ENCODE measurements around the gene TTC7B.

Gene TTC7B

DNA sequence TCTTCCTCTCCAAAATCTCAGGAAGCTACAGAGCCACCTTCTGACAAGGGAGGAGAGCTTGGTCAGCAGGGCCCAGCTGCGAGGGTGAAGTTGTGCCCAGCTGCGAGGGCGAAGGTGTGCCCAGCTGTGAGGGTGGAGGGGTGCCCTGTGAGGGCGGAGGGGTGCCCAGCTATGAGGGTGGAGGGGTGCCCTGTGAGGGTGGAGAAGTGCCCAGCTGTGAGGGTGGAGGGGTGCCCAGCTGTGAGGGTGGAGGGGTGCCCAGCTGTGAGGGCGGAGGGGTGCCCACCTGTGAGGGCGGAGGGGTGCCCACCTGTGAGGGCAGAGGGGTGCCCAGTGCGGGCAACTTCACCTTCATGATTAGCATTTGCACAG lies 20.4 kb upstream of the TTC7B start:
- H3K36me3 Mint-ChIP-seq (ENCODE audit: low read depth), result no peaks in the 10 kb centered on the region
- TF ChIP-seq, protein P1, sequence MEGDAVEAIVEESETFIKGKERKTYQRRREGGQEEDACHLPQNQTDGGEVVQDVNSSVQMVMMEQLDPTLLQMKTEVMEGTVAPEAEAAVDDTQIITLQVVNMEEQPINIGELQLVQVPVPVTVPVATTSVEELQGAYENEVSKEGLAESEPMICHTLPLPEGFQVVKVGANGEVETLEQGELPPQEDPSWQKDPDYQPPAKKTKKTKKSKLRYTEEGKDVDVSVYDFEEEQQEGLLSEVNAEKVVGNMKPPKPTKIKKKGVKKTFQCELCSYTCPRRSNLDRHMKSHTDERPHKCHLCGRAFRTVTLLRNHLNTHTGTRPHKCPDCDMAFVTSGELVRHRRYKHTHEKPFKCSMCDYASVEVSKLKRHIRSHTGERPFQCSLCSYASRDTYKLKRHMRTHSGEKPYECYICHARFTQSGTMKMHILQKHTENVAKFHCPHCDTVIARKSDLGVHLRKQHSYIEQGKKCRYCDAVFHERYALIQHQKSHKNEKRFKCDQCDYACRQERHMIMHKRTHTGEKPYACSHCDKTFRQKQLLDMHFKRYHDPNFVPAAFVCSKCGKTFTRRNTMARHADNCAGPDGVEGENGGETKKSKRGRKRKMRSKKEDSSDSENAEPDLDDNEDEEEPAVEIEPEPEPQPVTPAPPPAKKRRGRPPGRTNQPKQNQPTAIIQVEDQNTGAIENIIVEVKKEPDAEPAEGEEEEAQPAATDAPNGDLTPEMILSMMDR (IDR thresholded peaks at IDR 0.05; ENCODE audit: unreplicated experiment in 3 of 3), result no peak
- H3K4me3 Mint-ChIP-seq, result no peak overlapping the region
- H3K4me1 Mint-ChIP-seq, result peaks cover 7% of the 10 kb centered on the region
- H3K9me3 Mint-ChIP-seq, result no peaks in the 10 kb centered on the region
- no peak overlapping the region for H3K27ac Mint-ChIP-seq
- peaks cover 8% of the 10 kb centered on the region for H3K27me3 Mint-ChIP-seq (ENCODE audit: low read depth)

GRCh38 chr14:90831821-90832220 lies 15.6 kb upstream of the TTC7B start:
- H3K27me3 Mint-ChIP-seq (ENCODE audit: low read depth), result peaks cover 28% of the 10 kb centered on the region
- TF ChIP-seq, protein P1 (IDR thresholded peaks at IDR 0.05; ENCODE audit: unreplicated experiment in 3 of 3), result no peak
- no peaks in the 10 kb centered on the region for H3K4me1 Mint-ChIP-seq
- no peaks in the 10 kb centered on the region for H3K36me3 Mint-ChIP-seq (ENCODE audit: low read depth)
- no peak overlapping the region for H3K4me3 Mint-ChIP-seq
- H3K9me3 Mint-ChIP-seq, result no peaks in the 10 kb centered on the region
- no peak overlapping the region for H3K27ac Mint-ChIP-seq

DNA sequence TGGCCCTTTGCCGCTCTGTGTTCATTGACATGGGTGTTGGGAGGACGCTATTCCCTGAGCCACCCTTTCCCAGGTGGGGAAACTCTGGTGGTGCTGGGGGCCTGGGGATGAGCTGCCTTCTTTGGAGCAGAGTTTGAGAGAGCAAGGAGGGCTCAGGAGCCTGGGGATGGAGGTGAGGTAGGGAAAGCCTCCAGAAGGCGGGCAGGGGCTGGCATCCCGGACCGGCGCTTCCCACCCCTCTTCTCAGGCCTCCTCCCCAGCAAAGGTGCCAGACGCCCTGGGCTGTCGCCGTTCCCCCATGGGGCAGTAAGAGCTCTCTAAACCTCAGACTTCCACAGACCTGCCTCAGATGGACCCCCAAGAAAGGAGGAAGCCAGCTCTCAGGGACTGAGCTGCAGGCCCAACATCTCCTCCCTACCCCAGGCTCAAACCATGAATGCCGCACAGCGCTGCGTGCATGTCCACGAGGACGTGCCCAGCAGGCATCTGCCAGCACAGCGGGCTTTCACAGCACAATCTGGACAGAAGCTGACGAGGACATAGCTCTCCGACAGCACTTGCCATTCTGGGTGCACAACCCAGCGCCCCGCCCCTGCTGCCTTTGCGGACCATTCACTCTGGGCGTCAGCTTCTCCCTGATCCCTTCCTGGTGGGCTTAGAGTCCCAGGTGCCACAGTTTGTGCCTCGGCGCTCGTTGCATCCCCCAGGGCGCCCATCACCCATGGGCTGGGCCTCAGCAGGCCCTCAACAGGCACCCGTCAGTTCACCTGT lies 14.9 kb upstream of the TTC7B start:
- Mint-ChIP-seq H3K4me3 (no peak overlapping the region), H3K27ac (no peak overlapping the region), H3K4me1 (no peaks in the 10 kb centered on the region), H3K36me3 (ENCODE audit: low read depth) (no peaks in the 10 kb centered on the region), H3K27me3 (ENCODE audit: low read depth) (peaks cover 28% of the 10 kb centered on the region), H3K9me3 (no peaks in the 10 kb centered on the region)
- TF ChIP-seq, protein P1 (IDR thresholded peaks at IDR 0.05; ENCODE audit: unreplicated experiment in 3 of 3), result no peak

DNA sequence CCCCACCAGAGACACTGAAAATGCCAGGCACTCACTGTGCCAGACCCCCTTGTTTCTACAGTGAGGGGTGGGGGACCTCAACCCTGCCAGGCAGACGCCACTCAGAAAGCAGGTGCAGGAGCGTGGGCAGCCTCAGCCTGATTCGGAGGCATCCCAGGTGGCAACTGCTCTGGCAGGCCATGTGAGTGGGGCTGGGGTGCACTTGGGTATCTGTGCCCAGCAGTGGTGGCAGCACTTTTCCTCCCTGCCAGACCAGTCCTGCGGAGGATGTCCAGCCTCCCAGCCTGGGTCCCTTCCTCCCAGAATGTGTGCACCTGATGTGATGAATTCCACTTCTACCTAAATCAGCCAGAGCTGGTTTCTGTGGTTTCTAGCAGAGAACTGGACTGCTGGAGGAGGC lies 13.4 kb upstream of the TTC7B start:
- no peaks in the 10 kb centered on the region for H3K4me1 Mint-ChIP-seq
- no peak overlapping the region for H3K4me3 Mint-ChIP-seq
- peaks cover 28% of the 10 kb centered on the region for H3K27me3 Mint-ChIP-seq (ENCODE audit: low read depth)
- H3K9me3 Mint-ChIP-seq, result peaks cover 5% of the 10 kb centered on the region
- TF ChIP-seq, protein P1 (IDR thresholded peaks at IDR 0.05; ENCODE audit: unreplicated experiment in 3 of 3), result no peak
- no peaks in the 10 kb centered on the region for H3K36me3 Mint-ChIP-seq (ENCODE audit: low read depth)
- H3K27ac Mint-ChIP-seq, result no peak overlapping the region

GRCh38 chr14:90828642-90829487 lies 12.6 kb upstream of the TTC7B start:
- TF ChIP-seq, protein P1 (IDR thresholded peaks at IDR 0.05; ENCODE audit: unreplicated experiment in 3 of 3), result no peak
- Mint-ChIP-seq H3K4me1 (no peaks in the 10 kb centered on the region), H3K27me3 (ENCODE audit: low read depth) (peaks cover 31% of the 10 kb centered on the region), H3K36me3 (ENCODE audit: low read depth) (no peaks in the 10 kb centered on the region), H3K4me3 (peak overlapping the region in 2 of 3 experiments; percentile 66 to 68), H3K9me3 (peaks cover 10% of the 10 kb centered on the region), H3K27ac (no peak overlapping the region)

All from nephron (organoid).